Measurements from ENCODE around the gene FLVCR2.

GRCh38 chr14:75610834-75611233 is 32.4 kb downstream of the FLVCR2 start:
- TF ChIP-seq CTCF (IDR thresholded peaks at IDR 0.05; ENCODE audit: low read depth, low read length, poor library complexity, severe bottlenecking) (no peak), EZH2phosphoT487 (IDR thresholded peaks at IDR 0.05; ENCODE audit: borderline replicate concordance, low read length) (no peak)

Data from DOHH2 (cell line).